ENCODE data around the gene UBE2M. TPM values are rescaled to one million over a fixed set of nuclear protein-coding genes. Genes with fewer than 3 reads are reported as not detected.

Gene UBE2M
- polyA plus RNA-seq, 1 experiment = 82.5 TPM

- ChIA-PET CTCF (interaction anchor here (0.7 to 1.2 kb wide), 4 partner anchors 14 to 67 kb away, joined by 3 to 8 read pairs (median 4); partner anchors contain the start of gene CHMP2A), POLR2A (interaction anchor here (1.0 kb wide), 1 partner anchor 30 kb away, joined by 3 read pairs; the partner anchor contains the start of gene TRIM28)
- DNase-seq (ENCODE audit: low read depth, low spot score) = no peak
- Histone ChIP-seq H3K27ac (ENCODE audit: low read depth, low read length) (no peak overlapping the region), H3K4me3 (ENCODE audit: low read depth, low read length) (peak overlapping the region; percentile 49), H3K27me3 (ENCODE audit: control insufficient read depth, insufficient read depth, low read length) (no peaks in the 10 kb centered on the region), H3K9me3 (ENCODE audit: control insufficient read depth, insufficient read depth, low read length) (no peaks in the 10 kb centered on the region; the same call in 1 of the 2 replicates)
- TF ChIP-seq CTCF (IDR thresholded peaks at IDR 0.05; ENCODE audit: low read depth, low read length) = peak; percentile 59
These were observed 44.5 kb downstream of the UBE2M start for GRCh38 chr19:58513694-58514563.

- Histone ChIP-seq H3K27ac (ENCODE audit: low read depth, low read length) (no peak overlapping the region), H3K4me3 (ENCODE audit: low read depth, low read length) (no peak overlapping the region), H3K27me3 (ENCODE audit: control insufficient read depth, insufficient read depth, low read length) (no peaks in the 10 kb centered on the region), H3K9me3 (ENCODE audit: control insufficient read depth, insufficient read depth, low read length) (peaks cover 5% of the 10 kb centered on the region)
- ChIA-PET POLR2A (interaction anchor here (1.0 kb wide), 1 partner anchor 30 kb away, joined by 3 read pairs; the partner anchor contains the start of gene TRIM28), CTCF (interaction anchor here (1.2 kb wide), 1 partner anchor 68 kb away, joined by 8 read pairs; no protein-coding TSS in a partner anchor)
- no peak for DNase-seq (ENCODE audit: low read depth, low spot score)
- no peak for TF ChIP-seq CTCF (IDR thresholded peaks at IDR 0.05; ENCODE audit: low read depth, low read length)
These were observed 45.2 kb downstream of the UBE2M start for GRCh38 chr19:58513213-58513693.

GRCh38 chr19:58511353-58512208, 46.8 kb downstream of the UBE2M start, which contains the start of gene SLC27A5:
Gene SLC27A5 (minus strand): TSS chr19:58511992. CDS start chr19:58511955, 37 bp downstream.
- H3K27me3 ChIP-seq (ENCODE audit: control insufficient read depth, insufficient read depth, low read length) = no peaks in the 10 kb centered on the region
- H3K9me3 ChIP-seq (ENCODE audit: control insufficient read depth, insufficient read depth, low read length) = peaks cover 9% of the 10 kb centered on the region
- POLR2A ChIA-PET = no interaction called here
- H3K27ac ChIP-seq (ENCODE audit: low read depth, low read length) = no peak within 1 kb of the TSS
- DNase-seq (ENCODE audit: low read depth, low spot score) = no peak
- TF ChIP-seq CTCF (IDR thresholded peaks at IDR 0.05; ENCODE audit: low read depth, low read length) = no peak
- CTCF ChIA-PET = interaction anchor here (0.8 kb wide), 1 partner anchor 9 kb away, joined by 3 read pairs; no protein-coding TSS in a partner anchor
- H3K4me3 ChIP-seq (ENCODE audit: low read depth, low read length) = no peak within 1 kb of the TSS

- CTCF ChIA-PET = interaction anchor here (0.8 to 2.4 kb wide), 2 partner anchors 8 to 10 kb away, joined by 3 to 16 read pairs; partner anchors contain the start of gene ZBTB45
- POLR2A ChIA-PET = no interaction called here
- no peak overlapping the region for H3K4me3 ChIP-seq (ENCODE audit: low read depth, low read length)
- DNase-seq (ENCODE audit: low read depth, low spot score) = no peak
- no peaks in the 10 kb centered on the region for H3K27me3 ChIP-seq (ENCODE audit: control insufficient read depth, insufficient read depth, low read length)
- peaks cover 9% of the 10 kb centered on the region for H3K9me3 ChIP-seq (ENCODE audit: control insufficient read depth, insufficient read depth, low read length)
- TF ChIP-seq CTCF (IDR thresholded peaks at IDR 0.05; ENCODE audit: low read depth, low read length) = no peak
- H3K27ac ChIP-seq (ENCODE audit: low read depth, low read length) = no peak overlapping the region
These were observed 48.1 kb downstream of the UBE2M start for GRCh38 chr19:58510084-58510862.
